Gastrocnemius medialis (tissue), 4 donors: ENCODE results near the gene PIBF1. TPM values are rescaled to one million over a fixed set of nuclear protein-coding genes. Genes with fewer than 3 reads are reported as not detected.
A peak's percentile ranks its signal among the peaks of the same experiment; 100 is the strongest.
"Not testable (repeated sequence)": the region's sequence is repeated elsewhere in the genome, so short reads cannot be mapped to it uniquely, and the experiment has no call there.

Experiments used
- ATAC-seq, 2 donors: fragments of 150-250 bp; one replicate each; pipeline ENCODE4 v1.9.1; 2016
- DNase-seq, 2 donors: peaks; one replicate each; pipeline ENCODE4 v3.0.0-alpha.2; 2019
- H3K27ac ChIP-seq, 4 donors: fragments of 200-600 bp; sonication (generic); 1 replicate in 1 of 4; 2 replicates in 3 of 4; pipeline ENCODE4 v1.5.1; 2016 to 2018; ENCODE audit warnings: mild to moderate bottlenecking in 2 of 4, moderate library complexity in 1 of 4
- H3K27me3 ChIP-seq, 3 donors: fragments of 200-600 bp; sonication (generic) in 2 of 3; 1 replicate in 1 of 3; 2 replicates in 2 of 3; pipeline versions ENCODE4 v1.5.1 to v1.6.0; 2016 to 2019; ENCODE audit warnings: mild to moderate bottlenecking in 1 of 3, moderate library complexity in 1 of 3
- H3K36me3 ChIP-seq, 2 donors: fragments of 200-600 bp; sonication (generic) in 1 of 2; one replicate each; pipeline ENCODE4 v1.5.1; 2017 to 2018
- H3K4me1 ChIP-seq, 2 donors: fragments of 200-600 bp; sonication (generic) in 1 of 2; one replicate each; pipeline ENCODE4 v1.5.1; 2016 to 2017; ENCODE audit warnings: mild to moderate bottlenecking in 2 of 2
- H3K4me3 ChIP-seq, 4 donors: fragments of 200-600 bp; sonication (generic) in 3 of 4; 1 replicate in 1 of 4; 2 replicates in 3 of 4; pipeline ENCODE4 v1.5.1; 2016 to 2019; ENCODE audit warnings: mild to moderate bottlenecking in 2 of 4
- H3K9me3 ChIP-seq, 3 donors: fragments of 200-600 bp; sonication (generic) in 2 of 3; 1 replicate in 1 of 3; 2 replicates in 2 of 3; pipeline ENCODE4 v1.5.1; 2016 to 2019
- POLR2A ChIP-seq, 2 donors: fragments of 450-650 bp; IDR thresholded peaks; one replicate each; pipeline ENCODE4 v1.6.1; 2017; ENCODE audit warnings: antibody characterized with exemption in 2 of 2, mild to moderate bottlenecking in 2 of 2, moderate library complexity in 2 of 2
- in situ Hi-C, 4 donors: fragments of 200-750 bp; cut with MboI; loops; one replicate each; pipeline versions ENCODE4 v1.15.0 to v1.8.0; 2017; ENCODE audit warnings: low sequenced_read_pairs in 4 of 4
- intact Hi-C: fragments of 100-400 bp; cut with DNase I; formaldehyde crosslinking; loops from one replicate; pipeline ENCODE4 v1.15.1; 2023; ENCODE audit warnings: low total_unique reads
- total RNA-seq, 4 donors: library from RNA; depleted of rRNA; stranded (reverse); fragments of >200 nt; gene quantifications; one replicate each; pipeline versions ENCODE4 v1.1.0 to v1.2.3, GENCODE V29; 2016
- TF ChIP-seq, protein P1 (sequence below), 5 experiments: fragments of 450-650 bp in 3 of 5; fragments of 200-600 bp in 2 of 5; sonication (generic) in 2 of 5; IDR thresholded peaks in 4 of 5; conservative IDR thresholded peaks in 1 of 5; 1 replicate in 4 of 5; 2 replicates in 1 of 5; pipeline ENCODE4 v1.5.1; 2016 to 2019; ENCODE audit warnings: antibody characterized with exemption in 5 of 5, mild to moderate bottlenecking in 3 of 5, moderate library complexity in 3 of 5

Gene PIBF1
- total RNA-seq, 4 donors from 2014 or later, result 5.3 to 10.0 (median 7.4) TPM

DNA sequence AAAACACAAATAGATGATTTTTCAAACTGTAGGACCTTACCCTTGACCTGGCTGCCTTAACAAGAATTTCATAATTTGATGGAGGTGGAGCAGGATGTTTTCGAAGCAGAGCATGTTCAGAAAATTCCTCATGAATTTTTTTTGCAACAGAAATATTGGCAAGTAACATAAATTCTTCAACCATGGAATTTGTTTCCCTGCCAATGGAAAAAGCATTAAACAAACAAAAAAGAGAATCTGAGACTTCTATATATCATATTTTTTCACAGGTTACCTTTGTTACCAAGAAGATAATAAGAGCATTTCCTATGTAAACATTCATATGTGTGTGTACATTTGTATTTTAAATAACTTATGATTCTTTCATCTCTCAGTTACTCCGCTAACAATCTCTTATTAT lies 18.5 kb upstream of the PIBF1 start:
- H3K9me3 ChIP-seq, result no peaks in the 10 kb centered on the region
- ATAC-seq (no peak), DNase-seq (no peak)
- peaks cover 5 to 97% of the 10 kb centered on the region in 2 donors for H3K36me3 ChIP-seq
- H3K4me3 ChIP-seq, result no peak overlapping the region
- TF ChIP-seq, protein P1, sequence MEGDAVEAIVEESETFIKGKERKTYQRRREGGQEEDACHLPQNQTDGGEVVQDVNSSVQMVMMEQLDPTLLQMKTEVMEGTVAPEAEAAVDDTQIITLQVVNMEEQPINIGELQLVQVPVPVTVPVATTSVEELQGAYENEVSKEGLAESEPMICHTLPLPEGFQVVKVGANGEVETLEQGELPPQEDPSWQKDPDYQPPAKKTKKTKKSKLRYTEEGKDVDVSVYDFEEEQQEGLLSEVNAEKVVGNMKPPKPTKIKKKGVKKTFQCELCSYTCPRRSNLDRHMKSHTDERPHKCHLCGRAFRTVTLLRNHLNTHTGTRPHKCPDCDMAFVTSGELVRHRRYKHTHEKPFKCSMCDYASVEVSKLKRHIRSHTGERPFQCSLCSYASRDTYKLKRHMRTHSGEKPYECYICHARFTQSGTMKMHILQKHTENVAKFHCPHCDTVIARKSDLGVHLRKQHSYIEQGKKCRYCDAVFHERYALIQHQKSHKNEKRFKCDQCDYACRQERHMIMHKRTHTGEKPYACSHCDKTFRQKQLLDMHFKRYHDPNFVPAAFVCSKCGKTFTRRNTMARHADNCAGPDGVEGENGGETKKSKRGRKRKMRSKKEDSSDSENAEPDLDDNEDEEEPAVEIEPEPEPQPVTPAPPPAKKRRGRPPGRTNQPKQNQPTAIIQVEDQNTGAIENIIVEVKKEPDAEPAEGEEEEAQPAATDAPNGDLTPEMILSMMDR (IDR thresholded peaks at IDR 0.05 in 4 of 5, conservative IDR thresholded peaks at IDR 0.05 in 1 of 5), result no peak
- no peak for TF ChIP-seq POLR2A (IDR thresholded peaks at IDR 0.05)
- in situ Hi-C loops, result no loop called here
- intact Hi-C loops, result no loop called here
- no peaks in the 10 kb centered on the region for H3K4me1 ChIP-seq
- H3K27ac ChIP-seq, result no peak overlapping the region
- no peaks in the 10 kb centered on the region for H3K27me3 ChIP-seq

DNA sequence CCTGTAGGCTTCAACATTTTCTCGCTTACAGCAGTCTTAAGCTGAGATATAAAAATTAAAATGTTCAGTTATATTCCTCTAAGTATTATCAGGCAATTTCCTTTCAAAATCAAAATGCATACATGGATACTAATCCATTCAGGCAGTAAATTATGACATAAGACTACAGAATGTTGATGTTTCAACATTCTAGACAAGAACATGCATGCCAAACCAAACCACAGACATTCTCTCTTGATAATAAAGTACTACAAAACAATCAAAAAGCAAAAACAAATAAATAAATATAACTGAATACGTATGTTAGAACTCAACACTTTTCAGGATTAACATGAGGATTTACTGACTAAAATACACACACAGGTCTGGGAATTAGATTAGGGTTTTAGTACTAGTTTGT lies 7.9 kb upstream of the PIBF1 start:
- Histone ChIP-seq H3K36me3 (peaks cover 18 to 93% of the 10 kb centered on the region in 2 donors), H3K27me3 (no peaks in the 10 kb centered on the region), H3K4me1 (no peaks in the 10 kb centered on the region), H3K4me3 (no peak overlapping the region), H3K9me3 (no peaks in the 10 kb centered on the region), H3K27ac (no peak overlapping the region)
- ATAC-seq (no peak), DNase-seq (no peak)
- intact Hi-C loops, result no loop called here
- TF ChIP-seq, protein P1 (IDR thresholded peaks at IDR 0.05 in 4 of 5, conservative IDR thresholded peaks at IDR 0.05 in 1 of 5), result no peak
- TF ChIP-seq POLR2A (IDR thresholded peaks at IDR 0.05), result no peak
- in situ Hi-C loops, result no loop called here

DNA sequence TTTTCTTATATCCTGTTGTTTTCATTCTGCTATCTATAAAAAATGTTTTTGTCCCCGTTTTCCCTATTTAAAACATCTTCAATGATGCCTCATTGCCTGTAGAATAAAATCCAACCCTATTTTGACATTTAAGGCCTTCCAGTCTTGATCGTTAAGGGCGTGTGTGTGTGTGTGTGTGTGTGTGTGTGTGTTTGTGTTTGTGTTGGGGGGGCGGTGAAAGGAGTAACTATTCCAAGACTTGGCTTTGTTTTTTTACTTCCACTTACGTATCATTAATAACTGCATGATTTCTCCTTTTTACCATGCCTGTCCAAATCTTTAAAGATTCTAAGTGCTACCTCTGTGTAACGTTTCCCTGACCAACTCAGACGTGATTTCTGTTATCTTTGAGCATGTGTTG lies 784 bp downstream of the PIBF1 start:
- TF ChIP-seq, protein P1 (IDR thresholded peaks at IDR 0.05 in 4 of 5, conservative IDR thresholded peaks at IDR 0.05 in 1 of 5), result no peak
- TF ChIP-seq POLR2A (IDR thresholded peaks at IDR 0.05), result no peak
- H3K36me3 ChIP-seq, result peaks cover 0 to 19% of the 10 kb centered on the region in 2 donors
- H3K4me3 ChIP-seq, result peak overlapping the region; percentile 76 to 89 (median 86)
- DNase-seq (no peak), ATAC-seq (no peak)
- H3K27ac ChIP-seq, result peak overlapping the region; percentile 86 to 91 (median 88)
- intact Hi-C loops, result loop anchor here (1.0 to 10.0 kb wide), 2 partner anchors 55 to 272 kb away; partner anchors contain the start of genes BORA, KLF5 and MZT1
- no peaks in the 10 kb centered on the region for H3K27me3 ChIP-seq
- peaks cover 26 to 27% of the 10 kb centered on the region in 2 donors for H3K4me1 ChIP-seq
- no peaks in the 10 kb centered on the region for H3K9me3 ChIP-seq
- in situ Hi-C loops, result loop anchor here in 1 of 4 donors (5.0 kb wide), 1 partner anchor 55 kb away; the partner anchor contains the start of genes BORA and MZT1

- not testable (repeated sequence) for H3K4me3 ChIP-seq, ATAC-seq, H3K27me3 ChIP-seq, H3K27ac ChIP-seq, H3K9me3 ChIP-seq, DNase-seq
- Histone ChIP-seq H3K4me1 (peaks cover 20 to 26% of the 10 kb centered on the region in 2 donors), H3K36me3 (peaks cover 0 to 12% of the 10 kb centered on the region in 2 donors)
- in situ Hi-C loops, result loop anchor here in 1 of 4 donors (5.0 kb wide), 1 partner anchor 57 kb away; the partner anchor contains the start of genes BORA and MZT1
- intact Hi-C loops, result loop anchor here (10.0 kb wide), 1 partner anchor 270 kb away; the partner anchor contains the start of gene KLF5
Measured at GRCh38 chr13:72784679-72785078, 2.7 kb downstream of the PIBF1 start.

- no peaks in the 10 kb centered on the region for H3K27me3 ChIP-seq
- ATAC-seq, result no peak
- H3K4me3 ChIP-seq, result no peak overlapping the region
- no peak for DNase-seq
- no peak for TF ChIP-seq POLR2A (IDR thresholded peaks at IDR 0.05)
- TF ChIP-seq, protein P1 (IDR thresholded peaks at IDR 0.05 in 4 of 5, conservative IDR thresholded peaks at IDR 0.05 in 1 of 5), result no peak
- intact Hi-C loops, result loop anchor here (10.0 kb wide), 1 partner anchor 266 kb away; the partner anchor contains the start of gene KLF5
- no peaks in the 10 kb centered on the region for H3K9me3 ChIP-seq
- H3K4me1 ChIP-seq, result no peaks in the 10 kb centered on the region
- no peak overlapping the region for H3K27ac ChIP-seq
- in situ Hi-C loops, result no loop called here
- H3K36me3 ChIP-seq, result peaks cover 3 to 28% of the 10 kb centered on the region in 2 donors
Measured at GRCh38 chr13:72788831-72789230, 6.9 kb downstream of the PIBF1 start.
